Breast epithelium (tissue), 3 donors: ENCODE measurements around the gene AKIRIN2.

Experiments
- CTCF ChIP-seq, 3 donors: fragments of 450-650 bp; IDR thresholded peaks; one replicate each; pipeline ENCODE4 v1.5.1; 2016 to 2017; ENCODE audit warnings: antibody characterized with exemption in 3 of 3, mild to moderate bottlenecking in 3 of 3, moderate library complexity in 3 of 3
- POLR2A ChIP-seq: fragments of 450-650 bp; IDR thresholded peaks from one replicate; pipeline ENCODE4 v1.6.1; 2016; ENCODE audit warnings: antibody characterized with exemption, mild to moderate bottlenecking, moderate library complexity
- POLR2AphosphoS5 ChIP-seq, 3 donors: sonication (generic); formaldehyde crosslinking; IDR thresholded peaks; one replicate each; pipeline ENCODE4 v1.6.1; 2017; ENCODE audit warnings: antibody characterized with exemption in 3 of 3

- TF ChIP-seq CTCF (IDR thresholded peaks at IDR 0.05) (no peak), POLR2A (no peak), POLR2AphosphoS5 (IDR thresholded peaks at IDR 0.05) (no peak)
Measured at GRCh38 chr6:87628424-87628823, 73.6 kb downstream of the AKIRIN2 start.
